Fibroblast of lung (primary cell): ENCODE results near the gene CDHR4. TPM values are rescaled to one million over a fixed set of nuclear protein-coding genes. Genes with fewer than 3 reads are reported as not detected.

Experiments
- DNase-seq, 2 donors: peaks; one replicate each; pipeline versions ENCODE4 v3.0.0 to v3.0.0-alpha.2; 2010; ENCODE audit warnings: low read depth in 2 of 2
- H2AFZ ChIP-seq: 2 replicates; pipeline ENCODE4 v1.5.1; 2012; ENCODE audit warnings: low read length, control low read depth, inconsistent platforms
- H3K27ac ChIP-seq: 2 replicates; pipeline ENCODE4 v1.5.1; 2011; ENCODE audit warnings: low read length, control low read depth; ENCODE audit not compliant: insufficient read depth
- H3K27me3 ChIP-seq: 2 replicates; pipeline ENCODE4 v1.5.1; 2011; ENCODE audit warnings: mild to moderate bottlenecking, low read length; ENCODE audit not compliant: control insufficient read depth, insufficient read depth
- H3K36me3 ChIP-seq: 2 replicates; pipeline ENCODE4 v1.5.1; 2011; ENCODE audit warnings: low read length; ENCODE audit not compliant: control insufficient read depth, insufficient read depth
- H3K4me1 ChIP-seq: 2 replicates; pipeline ENCODE4 v1.5.1; 2011; ENCODE audit warnings: low read length; ENCODE audit not compliant: control insufficient read depth, insufficient read depth; ENCODE audit errors: extremely low read depth
- H3K4me2 ChIP-seq: 2 replicates; pipeline ENCODE4 v1.5.1; 2011; ENCODE audit warnings: low read length, control low read depth; ENCODE audit not compliant: insufficient read depth; ENCODE audit errors: extremely low read depth
- H3K4me3 ChIP-seq, 4 experiments: fragments of 200-600 bp in 1 of 4; sonication (generic) in 1 of 4; replicated peaks in 1 of 4; 2 replicates each; pipeline ENCODE4 v1.5.1; 2011 to 2016; ENCODE audit warnings: low read length in 4 of 4, low read depth in 3 of 4, mild to moderate bottlenecking in 3 of 4, control low read depth in 2 of 4, inconsistent platforms in 1 of 4, mixed read lengths in 1 of 4; ENCODE audit not compliant: insufficient read depth in 1 of 4; ENCODE audit errors: control extremely low read depth in 1 of 4
- H3K79me2 ChIP-seq: 2 replicates; pipeline ENCODE4 v1.5.1; 2012; ENCODE audit warnings: mild to moderate bottlenecking, low read length, inconsistent platforms; ENCODE audit not compliant: control insufficient read depth, insufficient read depth
- H3K9ac ChIP-seq: 2 replicates; pipeline ENCODE4 v1.5.1; 2011; ENCODE audit warnings: mild to moderate bottlenecking, low read length, control low read depth; ENCODE audit not compliant: insufficient read depth
- H3K9me3 ChIP-seq: 2 replicates; pipeline ENCODE4 v1.5.1; 2012; ENCODE audit warnings: low read depth, low read length; ENCODE audit not compliant: control insufficient read depth, insufficient read depth
- H4K20me1 ChIP-seq: 2 replicates; pipeline ENCODE4 v1.5.1; 2011; ENCODE audit warnings: low read length; ENCODE audit not compliant: control insufficient read depth, insufficient read depth; ENCODE audit errors: extremely low read depth
- CTCF ChIP-seq, 2 donors: IDR thresholded peaks in 1 of 2; conservative IDR thresholded peaks in 1 of 2; 1 replicate in 1 of 2; 2 replicates in 1 of 2; pipeline ENCODE4 v1.5.1; 2011 to 2012; ENCODE audit warnings: low read length in 2 of 2, control low read depth in 1 of 2, inconsistent platforms in 1 of 2, low read depth in 1 of 2, mild to moderate bottlenecking in 1 of 2
- EZH2 ChIP-seq: IDR thresholded peaks from 2 replicates; pipeline ENCODE4 v1.5.1; 2012; ENCODE audit warnings: low read length, control low read depth, mild to moderate bottlenecking; ENCODE audit errors: missing control alignments
- polyA plus RNA-seq, 2 donors: library from polyadenylated mRNA; depleted of rRNA in 1 of 2; stranded (reverse) in 1 of 2; unstranded in 1 of 2; fragments of >200 nt; gene quantifications; 2 replicates each; pipeline ENCODE4 v1.2.1, GENCODE V29; 2011 to 2012; ENCODE audit warnings: missing spikeins in 1 of 2
- total RNA-seq: library from RNA; depleted of rRNA; stranded (reverse); fragments of >200 nt; gene quantifications from 2 replicates; pipeline ENCODE4 v1.2.1, GENCODE V29; 2014

Gene CDHR4
- total and polyA plus RNA-seq, 2 donors (not counting 1 experiment from before 2014, with no cell fraction given) = not detected

GRCh38 chr3:49788056-49788455, 11.6 kb downstream of the CDHR4 start:
- no peak overlapping the region for H3K27ac ChIP-seq

GRCh38 chr3:49787536-49787935, 12.1 kb downstream of the CDHR4 start:
- no peak for TF ChIP-seq EZH2
- TF ChIP-seq CTCF (conservative IDR thresholded peaks at IDR 0.05 in 1 of 2, IDR thresholded peaks at IDR 0.05 in 1 of 2; ENCODE audit: low read depth in 1 of 2, low read length in 2 of 2) = no peak
- DNase-seq = no peak
- no peaks in the 10 kb centered on the region for H4K20me1 ChIP-seq
- H3K4me1 ChIP-seq = peaks cover 7% of the 10 kb centered on the region
- no peak overlapping the region for H3K4me2 ChIP-seq
- H3K27ac ChIP-seq = no peak overlapping the region
- H2AFZ ChIP-seq = no peak overlapping the region
- no peak overlapping the region for H3K4me3 ChIP-seq
- peaks cover 31% of the 10 kb centered on the region for H3K79me2 ChIP-seq
- H3K36me3 ChIP-seq = no peaks in the 10 kb centered on the region
- no peak overlapping the region for H3K9ac ChIP-seq
- no peaks in the 10 kb centered on the region for H3K9me3 ChIP-seq
- no peaks in the 10 kb centered on the region for H3K27me3 ChIP-seq

More at GRCh38 chr3:49788056-49788455, 11.6 kb downstream of the CDHR4 start:
- Histone ChIP-seq H3K9me3 (no peaks in the 10 kb centered on the region), H3K4me3 (no peak overlapping the region), H3K4me1 (peaks cover 7% of the 10 kb centered on the region), H2AFZ (no peak overlapping the region), H3K79me2 (peaks cover 29% of the 10 kb centered on the region), H4K20me1 (no peaks in the 10 kb centered on the region), H3K36me3 (no peaks in the 10 kb centered on the region), H3K27me3 (no peaks in the 10 kb centered on the region), H3K9ac (no peak overlapping the region), H3K4me2 (no peak overlapping the region)
- DNase-seq = no peak
- TF ChIP-seq CTCF (conservative IDR thresholded peaks at IDR 0.05 in 1 of 2, IDR thresholded peaks at IDR 0.05 in 1 of 2; ENCODE audit: low read depth in 1 of 2, low read length in 2 of 2) (no peak), EZH2 (no peak)

GRCh38 chr3:49787182-49787464, 12.6 kb downstream of the CDHR4 start:
- Histone ChIP-seq H3K79me2 (peaks cover 36% of the 10 kb centered on the region), H3K36me3 (no peaks in the 10 kb centered on the region), H3K4me2 (no peak overlapping the region), H3K9ac (no peak overlapping the region), H3K4me3 (peak overlapping the region in 1 of 4 experiments; percentile 55), H4K20me1 (no peaks in the 10 kb centered on the region), H3K9me3 (no peaks in the 10 kb centered on the region), H2AFZ (peak overlapping the region; percentile 77), H3K4me1 (peaks cover 7% of the 10 kb centered on the region), H3K27me3 (no peaks in the 10 kb centered on the region), H3K27ac (no peak overlapping the region)
- no peak for TF ChIP-seq CTCF (conservative IDR thresholded peaks at IDR 0.05 in 1 of 2, IDR thresholded peaks at IDR 0.05 in 1 of 2; ENCODE audit: low read depth in 1 of 2, low read length in 2 of 2)
- no peak for TF ChIP-seq EZH2
- no peak for DNase-seq
